H9 (cell line): ENCODE data around the gene LCP1. TPM values are rescaled to one million over a fixed set of nuclear protein-coding genes. Genes with fewer than 3 reads are reported as not detected.

Experiments
- DNase-seq: peaks from one replicate; pipeline ENCODE4 v3.0.0-alpha.2; 2017
- H2AFZ ChIP-seq: one replicate; pipeline ENCODE4 v1.6.1; 2013; ENCODE audit warnings: mild to moderate bottlenecking, low read length, control low read depth, moderate library complexity
- H2AK5ac ChIP-seq: 2 replicates; pipeline ENCODE4 v1.6.1; 2013; ENCODE audit warnings: low read length, control low read depth, mixed read lengths; ENCODE audit not compliant: insufficient read length
- H2BK120ac ChIP-seq: one replicate; pipeline ENCODE4 v1.6.1; 2013; ENCODE audit warnings: low read depth, mild to moderate bottlenecking, low read length, control low read depth, inconsistent platforms; ENCODE audit not compliant: poor library complexity, severe bottlenecking
- H2BK12ac ChIP-seq: 2 replicates; pipeline ENCODE4 v1.6.1; 2013; ENCODE audit warnings: low read length, control low read depth, mixed read lengths, low read depth; ENCODE audit not compliant: insufficient read length
- H2BK15ac ChIP-seq: 2 replicates; pipeline ENCODE4 v1.6.1; 2013; ENCODE audit warnings: low read depth, low read length, control low read depth
- H2BK20ac ChIP-seq: one replicate; pipeline ENCODE4 v1.6.1; 2013; ENCODE audit warnings: low read depth, mild to moderate bottlenecking, low read length, control low read depth, inconsistent platforms; ENCODE audit not compliant: poor library complexity, severe bottlenecking
- H2BK5ac ChIP-seq: 2 replicates; pipeline ENCODE4 v1.6.1; 2013; ENCODE audit warnings: low read length, control low read depth, mixed read lengths; ENCODE audit not compliant: insufficient read length
- H3K14ac ChIP-seq: 2 replicates; pipeline ENCODE4 v1.6.1; 2013; ENCODE audit warnings: low read length, control low read depth; ENCODE audit not compliant: insufficient read depth
- H3K18ac ChIP-seq: 2 replicates; pipeline ENCODE4 v1.6.1; 2013; ENCODE audit warnings: low read depth, mild to moderate bottlenecking, mixed read lengths, low read length, control low read depth; ENCODE audit not compliant: insufficient read length
- H3K23ac ChIP-seq: 2 replicates; pipeline ENCODE4 v1.6.1; 2013; ENCODE audit warnings: low read length, control low read depth, mixed read lengths, low read depth; ENCODE audit not compliant: insufficient read length
- H3K23me2 ChIP-seq: 2 replicates; pipeline ENCODE4 v1.6.1; 2013; ENCODE audit warnings: low read depth, mild to moderate bottlenecking, mixed read lengths, low read length, control low read depth; ENCODE audit not compliant: insufficient read length, poor library complexity, severe bottlenecking
- H3K27ac ChIP-seq: 2 replicates; pipeline ENCODE4 v1.5.1; 2013; ENCODE audit warnings: low read length, control low read depth, mixed read lengths, low read depth; ENCODE audit not compliant: insufficient read length
- H3K27me3 ChIP-seq: 2 replicates; pipeline ENCODE4 v1.6.1; 2013; ENCODE audit warnings: low read length, control low read depth, inconsistent platforms; ENCODE audit not compliant: insufficient read depth
- H3K4ac ChIP-seq: 2 replicates; pipeline ENCODE4 v1.6.1; 2013; ENCODE audit warnings: low read depth, mild to moderate bottlenecking, control low read depth, inconsistent platforms, low read length, moderate library complexity
- H3K4me1 ChIP-seq: 2 replicates; pipeline ENCODE4 v1.6.1; 2013; ENCODE audit warnings: low read length, control low read depth, inconsistent platforms; ENCODE audit not compliant: insufficient read depth
- H3K4me2 ChIP-seq: 2 replicates; pipeline ENCODE4 v1.6.1; 2013; ENCODE audit warnings: low read length, control low read depth, mixed read lengths; ENCODE audit not compliant: insufficient read length, insufficient read depth
- H3K56ac ChIP-seq: 2 replicates; pipeline ENCODE4 v1.6.1; 2013; ENCODE audit warnings: low read depth, mild to moderate bottlenecking, mixed read lengths, low read length, control low read depth; ENCODE audit not compliant: insufficient read length
- H3K79me1 ChIP-seq: 2 replicates; pipeline ENCODE4 v1.6.1; 2013; ENCODE audit warnings: low read depth, mild to moderate bottlenecking, moderate library complexity, low read length, control low read depth, inconsistent platforms; ENCODE audit not compliant: insufficient read depth, poor library complexity, severe bottlenecking
- H3K79me2 ChIP-seq: 2 replicates; pipeline ENCODE4 v1.6.1; 2013; ENCODE audit warnings: low read length, control low read depth, inconsistent platforms; ENCODE audit not compliant: insufficient read depth
- H3K9ac ChIP-seq: 2 replicates; pipeline ENCODE4 v1.6.1; 2013; ENCODE audit warnings: low read length, control low read depth, mixed read lengths; ENCODE audit not compliant: insufficient read length; ENCODE audit errors: extremely low read depth
- H3K9me3 ChIP-seq: one replicate; pipeline ENCODE4 v1.6.1; 2013; ENCODE audit warnings: low read depth, low read length, inconsistent platforms; ENCODE audit not compliant: control insufficient read depth
- H3T11ph ChIP-seq: one replicate; pipeline ENCODE4 v1.6.1; 2013; ENCODE audit warnings: mild to moderate bottlenecking, low read length, control low read depth, inconsistent platforms
- H4K20me1 ChIP-seq: one replicate; pipeline ENCODE4 v1.6.1; 2013; ENCODE audit not compliant: control insufficient read depth, insufficient read length, insufficient read depth
- H4K5ac ChIP-seq: 2 replicates; pipeline ENCODE4 v1.6.1; 2013; ENCODE audit warnings: low read depth, mild to moderate bottlenecking, mixed read lengths, low read length, control low read depth; ENCODE audit not compliant: insufficient read length
- H4K8ac ChIP-seq: replicated peaks from 2 replicates; pipeline ENCODE4 v1.6.1; 2013; ENCODE audit warnings: low read length, control low read depth, mixed read lengths, low read depth; ENCODE audit not compliant: insufficient read length
- H4K91ac ChIP-seq: 2 replicates; pipeline ENCODE4 v1.6.1; 2013; ENCODE audit warnings: low read depth, mild to moderate bottlenecking, moderate library complexity, mixed read lengths, low read length, control low read depth; ENCODE audit not compliant: insufficient read length
- H3K27ac Mint-ChIP-seq, 3 experiments: 2 replicates in 2 of 3; 3 replicates in 1 of 3; pipeline ENCODE4 v1.8.0; 2020 to 2021; ENCODE audit warnings: mixed read lengths in 3 of 3, mild to moderate bottlenecking in 1 of 3, moderate library complexity in 1 of 3
- H3K27me3 Mint-ChIP-seq: 2 replicates; pipeline ENCODE4 v1.8.0; 2021; ENCODE audit warnings: low read depth, mild to moderate bottlenecking, moderate library complexity, mixed read lengths
- H3K36me3 Mint-ChIP-seq, 3 experiments: 2 replicates in 2 of 3; 3 replicates in 1 of 3; pipeline ENCODE4 v1.8.0; 2020 to 2021; ENCODE audit warnings: low read depth in 3 of 3, mixed read lengths in 3 of 3; ENCODE audit not compliant: insufficient read depth in 1 of 3
- H3K4me1 Mint-ChIP-seq, 2 experiments: 2 replicates each; pipeline ENCODE4 v1.8.0; 2020; ENCODE audit warnings: mixed read lengths in 2 of 2
- H3K4me3 Mint-ChIP-seq, 2 experiments: 2 replicates in 1 of 2; 3 replicates in 1 of 2; pipeline ENCODE4 v1.8.0; 2020 to 2021; ENCODE audit warnings: mild to moderate bottlenecking in 2 of 2, mixed read lengths in 2 of 2, moderate library complexity in 1 of 2
- H3K9me3 Mint-ChIP-seq, 2 experiments: 2 replicates in 1 of 2; 3 replicates in 1 of 2; pipeline ENCODE4 v1.8.0; 2020; ENCODE audit warnings: mild to moderate bottlenecking in 2 of 2, mixed read lengths in 2 of 2, moderate library complexity in 1 of 2
- total RNA-seq: library from RNA; stranded (reverse); gene quantifications from 2 replicates; pipeline ENCODE4 v1.2.1, GENCODE V29; 2021
- TF ChIP-seq, protein P1 (sequence below): fragments of 200-600 bp; sonication (generic); conservative IDR thresholded peaks from 3 replicates; pipeline ENCODE4 v1.8.0; 2021; ENCODE audit warnings: antibody characterized with exemption, mild to moderate bottlenecking

LCP1 gene
- total RNA-seq, 1 experiment from 2014 or later: 0.81 TPM

DNA sequence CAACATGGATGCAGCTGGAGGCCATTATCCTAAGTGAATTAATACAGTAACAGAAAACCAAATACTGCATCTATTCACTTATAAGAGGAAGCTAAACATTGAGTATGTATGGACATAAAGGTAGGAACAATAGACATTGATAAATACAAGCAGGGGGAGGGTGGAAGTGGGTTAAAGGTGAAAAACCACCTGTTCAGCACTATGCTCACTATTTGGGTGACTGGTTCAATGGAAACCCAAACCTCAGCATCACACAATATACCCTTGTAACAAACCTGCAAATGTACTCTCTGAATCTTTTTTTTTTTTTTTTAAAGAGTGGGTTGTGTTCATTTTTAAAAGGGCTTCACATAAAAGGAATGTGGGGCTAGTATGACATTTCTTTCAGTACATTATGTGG is 50.3 kb downstream of the LCP1 start:
- no peak for DNase-seq
- no peak overlapping the region for H2BK20ac ChIP-seq
- no peak overlapping the region for H2AK5ac ChIP-seq
- H3K36me3 Mint-ChIP-seq: no peaks in the 10 kb centered on the region
- no peak overlapping the region for H3K4me3 Mint-ChIP-seq
- H2BK15ac ChIP-seq: no peak overlapping the region
- no peak overlapping the region for H4K5ac ChIP-seq
- no peaks in the 10 kb centered on the region for H3K9me3 ChIP-seq
- no peaks in the 10 kb centered on the region for H3K9me3 Mint-ChIP-seq
- H3K27ac Mint-ChIP-seq: no peak overlapping the region
- no peak overlapping the region for H3K14ac ChIP-seq
- H3K27me3 ChIP-seq: no peaks in the 10 kb centered on the region
- H3K79me1 ChIP-seq: no peaks in the 10 kb centered on the region
- H2BK120ac ChIP-seq: no peak overlapping the region
- H3K4me1 Mint-ChIP-seq: peaks cover 10 to 11% of the 10 kb centered on the region in 2 experiments
- no peaks in the 10 kb centered on the region for H3K27me3 Mint-ChIP-seq
- H2AFZ ChIP-seq: no peak overlapping the region
- no peak overlapping the region for H3K23ac ChIP-seq
- no peak overlapping the region for H3K9ac ChIP-seq
- no peak overlapping the region for H3K18ac ChIP-seq
- no peak overlapping the region for H2BK12ac ChIP-seq
- H4K20me1 ChIP-seq: no peaks in the 10 kb centered on the region
- peaks cover 4% of the 10 kb centered on the region; the same call in 1 of the 2 replicates for H3K4me1 ChIP-seq
- H4K91ac ChIP-seq: no peak overlapping the region
- no peak overlapping the region for H2BK5ac ChIP-seq
- no peak overlapping the region for H3T11ph ChIP-seq
- no peak overlapping the region for H4K8ac ChIP-seq
- H3K56ac ChIP-seq: no peak overlapping the region
- no peaks in the 10 kb centered on the region for H3K79me2 ChIP-seq
- no peaks in the 10 kb centered on the region for H3K23me2 ChIP-seq
- TF ChIP-seq, protein P1, sequence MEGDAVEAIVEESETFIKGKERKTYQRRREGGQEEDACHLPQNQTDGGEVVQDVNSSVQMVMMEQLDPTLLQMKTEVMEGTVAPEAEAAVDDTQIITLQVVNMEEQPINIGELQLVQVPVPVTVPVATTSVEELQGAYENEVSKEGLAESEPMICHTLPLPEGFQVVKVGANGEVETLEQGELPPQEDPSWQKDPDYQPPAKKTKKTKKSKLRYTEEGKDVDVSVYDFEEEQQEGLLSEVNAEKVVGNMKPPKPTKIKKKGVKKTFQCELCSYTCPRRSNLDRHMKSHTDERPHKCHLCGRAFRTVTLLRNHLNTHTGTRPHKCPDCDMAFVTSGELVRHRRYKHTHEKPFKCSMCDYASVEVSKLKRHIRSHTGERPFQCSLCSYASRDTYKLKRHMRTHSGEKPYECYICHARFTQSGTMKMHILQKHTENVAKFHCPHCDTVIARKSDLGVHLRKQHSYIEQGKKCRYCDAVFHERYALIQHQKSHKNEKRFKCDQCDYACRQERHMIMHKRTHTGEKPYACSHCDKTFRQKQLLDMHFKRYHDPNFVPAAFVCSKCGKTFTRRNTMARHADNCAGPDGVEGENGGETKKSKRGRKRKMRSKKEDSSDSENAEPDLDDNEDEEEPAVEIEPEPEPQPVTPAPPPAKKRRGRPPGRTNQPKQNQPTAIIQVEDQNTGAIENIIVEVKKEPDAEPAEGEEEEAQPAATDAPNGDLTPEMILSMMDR: no peak
- no peak overlapping the region for H3K4ac ChIP-seq
- H3K27ac ChIP-seq: no peak overlapping the region
- no peak overlapping the region for H3K4me2 ChIP-seq
